Neural cell (in vitro differentiated cells): ENCODE data around the gene TMEM131. TPM values are rescaled to one million over a fixed set of nuclear protein-coding genes. Genes with fewer than 3 reads are reported as not detected.

ENCODE experiments used
- H2AFZ ChIP-seq: fragments of 200-600, 300-800 bp; sonication (generic), shearing (Covaris generic); 2 replicates; pipeline ENCODE4 v1.6.0; 2014; ENCODE audit warnings: low read depth, mild to moderate bottlenecking, antibody characterized with exemption, low read length, moderate library complexity
- H3F3A ChIP-seq: fragments of 200-600 bp; shearing (Covaris generic); 2 replicates; pipeline ENCODE4 v1.6.1; 2016; ENCODE audit warnings: mild to moderate bottlenecking, moderate library complexity, mixed read lengths, antibody characterized with exemption, low read length; ENCODE audit not compliant: insufficient read depth, poor library complexity, severe bottlenecking
- H3K27ac ChIP-seq: fragments of 200-600, 300-800 bp; sonication (generic), shearing (Covaris generic); 2 replicates; pipeline ENCODE4 v1.5.1; 2014; ENCODE audit warnings: mild to moderate bottlenecking, low read length, moderate library complexity
- H3K27me3 ChIP-seq: fragments of 300-800, 200-600 bp; sonication (generic), shearing (Covaris generic); 2 replicates; pipeline ENCODE4 v1.6.0; 2014; ENCODE audit warnings: mild to moderate bottlenecking, low read depth, low read length, moderate library complexity; ENCODE audit not compliant: insufficient read depth
- H3K36me3 ChIP-seq: fragments of 300-800, 200-600 bp; sonication (generic), shearing (Covaris generic); 2 replicates; pipeline ENCODE4 v1.5.1; 2014; ENCODE audit warnings: mild to moderate bottlenecking, antibody characterized with exemption, low read length, moderate library complexity; ENCODE audit not compliant: insufficient read depth
- H3K4me2 ChIP-seq: fragments of 300-800, 200-600 bp; sonication (generic), shearing (Covaris generic); 2 replicates; pipeline ENCODE4 v1.6.0; 2014; ENCODE audit warnings: mild to moderate bottlenecking, low read length
- H3K4me3 ChIP-seq: fragments of 300-800, 200-600 bp; sonication (generic), shearing (Covaris generic); 2 replicates; pipeline ENCODE4 v1.5.1; 2014; ENCODE audit warnings: mild to moderate bottlenecking, low read length, moderate library complexity
- H3K79me2 ChIP-seq: fragments of 200-600 bp; shearing (Covaris generic); replicated peaks from 2 replicates; pipeline ENCODE4 v1.6.0; 2014; ENCODE audit warnings: mild to moderate bottlenecking, low read length, moderate library complexity; ENCODE audit not compliant: insufficient read depth
- H3K9ac ChIP-seq: fragments of 300-800, 200-600 bp; sonication (generic), shearing (Covaris generic); 2 replicates; pipeline ENCODE4 v1.6.1; 2016; ENCODE audit warnings: mild to moderate bottlenecking, low read length, mixed read lengths
- H3K9me2 ChIP-seq: fragments of 200-600 bp; shearing (Covaris generic); 2 replicates; pipeline ENCODE4 v1.6.1; 2016; ENCODE audit warnings: mild to moderate bottlenecking, low read length, mixed read lengths; ENCODE audit not compliant: insufficient read depth
- H3K9me3 ChIP-seq: fragments of 200-600, 300-800 bp; sonication (generic), shearing (Covaris generic); 2 replicates; pipeline ENCODE4 v1.6.1; 2016; ENCODE audit warnings: mild to moderate bottlenecking, mixed run types, low read length, moderate library complexity, mixed read lengths
- H4K20me1 ChIP-seq: fragments of 200-600 bp; shearing (Covaris generic); 2 replicates; pipeline ENCODE4 v1.6.1; 2016; ENCODE audit warnings: mild to moderate bottlenecking, mixed run types; ENCODE audit not compliant: insufficient read depth
- EP300 ChIP-seq: fragments of 450-650 bp; conservative IDR thresholded peaks from 2 replicates; pipeline ENCODE4 v1.6.1; 2014; ENCODE audit warnings: antibody characterized with exemption, mild to moderate bottlenecking, moderate library complexity; ENCODE audit not compliant: poor library complexity, severe bottlenecking
- EZH2 ChIP-seq: fragments of 200-600, 300-800 bp; shearing (Covaris generic), sonication (generic); IDR thresholded peaks from 2 replicates; pipeline ENCODE4 v1.6.1; 2014; ENCODE audit warnings: antibody characterized with exemption, low read length, borderline replicate concordance, mild to moderate bottlenecking; ENCODE audit not compliant: insufficient read depth, poor library complexity, severe bottlenecking
- MXI1 ChIP-seq: fragments of 450-650 bp; conservative IDR thresholded peaks from 2 replicates; pipeline ENCODE4 v1.6.1; 2014; ENCODE audit warnings: antibody characterized with exemption, mild to moderate bottlenecking; ENCODE audit not compliant: poor library complexity, severe bottlenecking
- POLR2AphosphoS5 ChIP-seq: IDR thresholded peaks from 2 replicates; pipeline ENCODE4 v1.6.1; 2012
- RAD21 ChIP-seq: fragments of 450-650 bp; conservative IDR thresholded peaks from 2 replicates; pipeline ENCODE4 v1.6.1; 2014; ENCODE audit warnings: antibody characterized with exemption, mild to moderate bottlenecking, moderate library complexity
- SMC3 ChIP-seq: fragments of 450-650 bp; conservative IDR thresholded peaks from 2 replicates; pipeline ENCODE4 v1.6.1; 2014; ENCODE audit warnings: antibody characterized with exemption, mild to moderate bottlenecking, moderate library complexity; ENCODE audit not compliant: poor library complexity
- TAF1 ChIP-seq: IDR thresholded peaks from 2 replicates; pipeline ENCODE4 v1.6.1; 2012; ENCODE audit warnings: low read depth
- polyA plus RNA-seq: library from polyadenylated mRNA; depleted of rRNA; stranded (reverse); fragments of >200 nt; gene quantifications from 2 replicates; pipeline ENCODE4 v1.2.3, GENCODE V29; 2014
- TF ChIP-seq, protein P1 (sequence below): IDR thresholded peaks from 2 replicates; pipeline ENCODE4 v1.6.1; 2012; ENCODE audit warnings: borderline replicate concordance
- TF ChIP-seq, protein P2 (sequence below): fragments of 450-650 bp; IDR thresholded peaks from 2 replicates; pipeline ENCODE4 v1.5.1; 2014; ENCODE audit warnings: antibody characterized with exemption, mild to moderate bottlenecking, moderate library complexity; ENCODE audit not compliant: poor library complexity, severe bottlenecking

The TMEM131 gene
- polyA plus RNA-seq, 1 donor from 2014 or later: 9.6 TPM

DNA sequence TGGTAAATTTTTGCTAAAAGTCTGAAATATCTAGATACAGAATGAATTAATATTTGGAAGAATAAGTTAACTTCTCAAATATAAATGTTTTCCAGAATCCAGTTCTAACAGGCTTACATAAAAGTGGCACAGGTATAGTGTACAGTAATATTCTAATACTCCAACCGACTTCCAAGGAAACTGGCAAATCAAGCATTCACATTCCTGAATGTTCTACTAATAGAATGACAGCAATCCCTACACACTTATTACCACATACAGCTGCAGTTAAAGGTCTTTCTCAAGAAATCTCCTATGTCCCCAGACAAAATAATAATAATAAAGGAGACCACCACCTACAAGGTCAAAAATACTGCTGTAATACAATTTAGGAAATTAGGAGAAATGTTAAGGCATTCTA lies 31.9 kb downstream of the TMEM131 start:
- no peak overlapping the region for H3K27ac ChIP-seq
- H2AFZ ChIP-seq: no peak overlapping the region
- H3K9ac ChIP-seq: no peak overlapping the region
- TF ChIP-seq, protein P1, sequence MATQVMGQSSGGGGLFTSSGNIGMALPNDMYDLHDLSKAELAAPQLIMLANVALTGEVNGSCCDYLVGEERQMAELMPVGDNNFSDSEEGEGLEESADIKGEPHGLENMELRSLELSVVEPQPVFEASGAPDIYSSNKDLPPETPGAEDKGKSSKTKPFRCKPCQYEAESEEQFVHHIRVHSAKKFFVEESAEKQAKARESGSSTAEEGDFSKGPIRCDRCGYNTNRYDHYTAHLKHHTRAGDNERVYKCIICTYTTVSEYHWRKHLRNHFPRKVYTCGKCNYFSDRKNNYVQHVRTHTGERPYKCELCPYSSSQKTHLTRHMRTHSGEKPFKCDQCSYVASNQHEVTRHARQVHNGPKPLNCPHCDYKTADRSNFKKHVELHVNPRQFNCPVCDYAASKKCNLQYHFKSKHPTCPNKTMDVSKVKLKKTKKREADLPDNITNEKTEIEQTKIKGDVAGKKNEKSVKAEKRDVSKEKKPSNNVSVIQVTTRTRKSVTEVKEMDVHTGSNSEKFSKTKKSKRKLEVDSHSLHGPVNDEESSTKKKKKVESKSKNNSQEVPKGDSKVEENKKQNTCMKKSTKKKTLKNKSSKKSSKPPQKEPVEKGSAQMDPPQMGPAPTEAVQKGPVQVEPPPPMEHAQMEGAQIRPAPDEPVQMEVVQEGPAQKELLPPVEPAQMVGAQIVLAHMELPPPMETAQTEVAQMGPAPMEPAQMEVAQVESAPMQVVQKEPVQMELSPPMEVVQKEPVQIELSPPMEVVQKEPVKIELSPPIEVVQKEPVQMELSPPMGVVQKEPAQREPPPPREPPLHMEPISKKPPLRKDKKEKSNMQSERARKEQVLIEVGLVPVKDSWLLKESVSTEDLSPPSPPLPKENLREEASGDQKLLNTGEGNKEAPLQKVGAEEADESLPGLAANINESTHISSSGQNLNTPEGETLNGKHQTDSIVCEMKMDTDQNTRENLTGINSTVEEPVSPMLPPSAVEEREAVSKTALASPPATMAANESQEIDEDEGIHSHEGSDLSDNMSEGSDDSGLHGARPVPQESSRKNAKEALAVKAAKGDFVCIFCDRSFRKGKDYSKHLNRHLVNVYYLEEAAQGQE: no peak
- TF ChIP-seq, protein P2, sequence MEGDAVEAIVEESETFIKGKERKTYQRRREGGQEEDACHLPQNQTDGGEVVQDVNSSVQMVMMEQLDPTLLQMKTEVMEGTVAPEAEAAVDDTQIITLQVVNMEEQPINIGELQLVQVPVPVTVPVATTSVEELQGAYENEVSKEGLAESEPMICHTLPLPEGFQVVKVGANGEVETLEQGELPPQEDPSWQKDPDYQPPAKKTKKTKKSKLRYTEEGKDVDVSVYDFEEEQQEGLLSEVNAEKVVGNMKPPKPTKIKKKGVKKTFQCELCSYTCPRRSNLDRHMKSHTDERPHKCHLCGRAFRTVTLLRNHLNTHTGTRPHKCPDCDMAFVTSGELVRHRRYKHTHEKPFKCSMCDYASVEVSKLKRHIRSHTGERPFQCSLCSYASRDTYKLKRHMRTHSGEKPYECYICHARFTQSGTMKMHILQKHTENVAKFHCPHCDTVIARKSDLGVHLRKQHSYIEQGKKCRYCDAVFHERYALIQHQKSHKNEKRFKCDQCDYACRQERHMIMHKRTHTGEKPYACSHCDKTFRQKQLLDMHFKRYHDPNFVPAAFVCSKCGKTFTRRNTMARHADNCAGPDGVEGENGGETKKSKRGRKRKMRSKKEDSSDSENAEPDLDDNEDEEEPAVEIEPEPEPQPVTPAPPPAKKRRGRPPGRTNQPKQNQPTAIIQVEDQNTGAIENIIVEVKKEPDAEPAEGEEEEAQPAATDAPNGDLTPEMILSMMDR: no peak
- TF ChIP-seq EZH2 (no peak), SMC3 (no peak), EP300 (no peak), MXI1 (no peak), RAD21 (no peak), POLR2AphosphoS5 (no peak), TAF1 (no peak)
- no peaks in the 10 kb centered on the region for H3K9me3 ChIP-seq
- H3K4me3 ChIP-seq: no peak overlapping the region
- H3K4me2 ChIP-seq: no peak overlapping the region
- H3K36me3 ChIP-seq: no peaks in the 10 kb centered on the region
- H3K79me2 ChIP-seq: peaks cover 70% of the 10 kb centered on the region
- no peaks in the 10 kb centered on the region for H3F3A ChIP-seq
- H4K20me1 ChIP-seq: no peaks in the 10 kb centered on the region
- H3K9me2 ChIP-seq: no peaks in the 10 kb centered on the region
- no peaks in the 10 kb centered on the region for H3K27me3 ChIP-seq

DNA sequence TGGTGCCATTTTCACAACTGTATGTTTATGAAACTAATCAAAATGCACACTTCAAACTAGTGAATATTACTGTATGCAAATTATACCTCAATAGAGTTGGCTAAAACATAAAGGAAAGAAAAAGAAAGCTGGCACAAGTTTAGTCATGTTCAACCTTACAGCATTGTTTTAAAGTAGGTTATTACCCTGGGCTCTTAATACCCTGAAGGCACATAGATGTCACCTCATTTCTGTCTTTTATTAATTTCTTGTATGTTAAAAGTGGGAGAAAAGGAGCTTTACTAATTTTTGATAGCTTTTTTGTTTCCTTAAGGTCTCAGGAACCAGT lies 32.7 kb downstream of the TMEM131 start:
- H3K79me2 ChIP-seq: peaks cover 68% of the 10 kb centered on the region

More for the DNA sequence above, 32.7 kb downstream of the TMEM131 start:
- H2AFZ ChIP-seq: no peak overlapping the region
- no peak overlapping the region for H3K4me2 ChIP-seq
- H3K9ac ChIP-seq: no peak overlapping the region
- H3K9me3 ChIP-seq: no peaks in the 10 kb centered on the region
- no peaks in the 10 kb centered on the region for H3K36me3 ChIP-seq
- no peaks in the 10 kb centered on the region for H3F3A ChIP-seq
- TF ChIP-seq POLR2AphosphoS5: no peak
- TF ChIP-seq, protein P2: no peak
- TF ChIP-seq MXI1: no peak
- no peak for TF ChIP-seq RAD21
- no peak for TF ChIP-seq EZH2
- TF ChIP-seq EP300: no peak
- TF ChIP-seq SMC3: no peak
- TF ChIP-seq, protein P1: no peak
- no peak for TF ChIP-seq TAF1
- H3K27me3 ChIP-seq: no peaks in the 10 kb centered on the region
- no peak overlapping the region for H3K27ac ChIP-seq
- H4K20me1 ChIP-seq: no peaks in the 10 kb centered on the region
- no peaks in the 10 kb centered on the region for H3K9me2 ChIP-seq
- H3K4me3 ChIP-seq: no peak overlapping the region
